Vagina (tissue), 2 donors: Measurements from ENCODE around the gene GRIN1. TPM values are rescaled to one million over a fixed set of nuclear protein-coding genes. Genes with fewer than 3 reads are reported as not detected.

Experiments used
- DNase-seq, 2 donors: peaks; one replicate each; pipeline ENCODE4 v3.0.0-alpha.2; 2017; ENCODE audit errors: extremely low spot score in 2 of 2
- H3K27ac ChIP-seq: fragments of 200-600 bp; sonication (generic); one replicate; pipeline ENCODE4 v1.5.1; 2019
- H3K27me3 ChIP-seq: fragments of 200-600 bp; sonication (generic); one replicate; pipeline ENCODE4 v1.5.1; 2019
- H3K36me3 ChIP-seq, 2 donors: fragments of 200-600 bp; sonication (generic); one replicate each; pipeline ENCODE4 v1.5.1; 2017 to 2019
- H3K4me1 ChIP-seq: fragments of 200-600 bp; sonication (generic); one replicate; pipeline ENCODE4 v1.5.1; 2019
- H3K4me3 ChIP-seq, 2 donors: fragments of 200-600 bp; sonication (generic); 1 replicate in 1 of 2; 2 replicates in 1 of 2; pipeline ENCODE4 v1.5.1; 2016 to 2019
- H3K9me3 ChIP-seq: fragments of 200-600 bp; sonication (generic); one replicate; pipeline ENCODE4 v1.5.1; 2019
- POLR2A ChIP-seq, 2 donors: fragments of 450-650 bp; IDR thresholded peaks; one replicate each; pipeline ENCODE4 v1.6.1; 2017; ENCODE audit warnings: antibody characterized with exemption in 2 of 2, mild to moderate bottlenecking in 2 of 2, moderate library complexity in 2 of 2
- POLR2AphosphoS5 ChIP-seq, 2 donors: sonication (generic); formaldehyde crosslinking; IDR thresholded peaks; one replicate each; pipeline ENCODE4 v1.9.0; 2017; ENCODE audit warnings: antibody characterized with exemption in 2 of 2, mild to moderate bottlenecking in 2 of 2, low read depth in 1 of 2; ENCODE audit not compliant: insufficient read depth in 1 of 2
- intact Hi-C: fragments of 100-400 bp; cut with DNase I; formaldehyde crosslinking; loops from one replicate; pipeline ENCODE4 v1.15.1; 2023
- total RNA-seq: library from RNA; depleted of rRNA; stranded (reverse); fragments of >200 nt; gene quantifications from one replicate; pipeline ENCODE4 v1.2.3, GENCODE V29; 2016
- TF ChIP-seq, protein P1 (sequence below), 3 experiments: fragments of 450-650 bp in 2 of 3; fragments of 200-600 bp in 1 of 3; sonication (generic) in 1 of 3; IDR thresholded peaks; one replicate each; pipeline ENCODE4 v1.5.1; 2017 to 2019; ENCODE audit warnings: antibody characterized with exemption in 3 of 3, mild to moderate bottlenecking in 2 of 3, moderate library complexity in 2 of 3

Gene GRIN1
- total RNA-seq, 1 donor from 2014 or later, result 0.74 TPM

GRCh38 chr9:137198902-137199283 is 59.9 kb downstream of the GRIN1 start:
- no peak for DNase-seq
- Histone ChIP-seq H3K27me3 (no peaks in the 10 kb centered on the region), H3K27ac (no peak overlapping the region), H3K9me3 (no peaks in the 10 kb centered on the region), H3K36me3 (no peaks in the 10 kb centered on the region), H3K4me1 (peaks cover 87% of the 10 kb centered on the region), H3K4me3 (peak overlapping the region; percentile 61 to 72)
- intact Hi-C loops, result no loop called here
- TF ChIP-seq, protein P1, sequence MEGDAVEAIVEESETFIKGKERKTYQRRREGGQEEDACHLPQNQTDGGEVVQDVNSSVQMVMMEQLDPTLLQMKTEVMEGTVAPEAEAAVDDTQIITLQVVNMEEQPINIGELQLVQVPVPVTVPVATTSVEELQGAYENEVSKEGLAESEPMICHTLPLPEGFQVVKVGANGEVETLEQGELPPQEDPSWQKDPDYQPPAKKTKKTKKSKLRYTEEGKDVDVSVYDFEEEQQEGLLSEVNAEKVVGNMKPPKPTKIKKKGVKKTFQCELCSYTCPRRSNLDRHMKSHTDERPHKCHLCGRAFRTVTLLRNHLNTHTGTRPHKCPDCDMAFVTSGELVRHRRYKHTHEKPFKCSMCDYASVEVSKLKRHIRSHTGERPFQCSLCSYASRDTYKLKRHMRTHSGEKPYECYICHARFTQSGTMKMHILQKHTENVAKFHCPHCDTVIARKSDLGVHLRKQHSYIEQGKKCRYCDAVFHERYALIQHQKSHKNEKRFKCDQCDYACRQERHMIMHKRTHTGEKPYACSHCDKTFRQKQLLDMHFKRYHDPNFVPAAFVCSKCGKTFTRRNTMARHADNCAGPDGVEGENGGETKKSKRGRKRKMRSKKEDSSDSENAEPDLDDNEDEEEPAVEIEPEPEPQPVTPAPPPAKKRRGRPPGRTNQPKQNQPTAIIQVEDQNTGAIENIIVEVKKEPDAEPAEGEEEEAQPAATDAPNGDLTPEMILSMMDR (IDR thresholded peaks at IDR 0.05), result no peak
- no peak for TF ChIP-seq POLR2AphosphoS5 (IDR thresholded peaks at IDR 0.05; ENCODE audit: insufficient read depth in 1 of 2, low read depth in 1 of 2)
- TF ChIP-seq POLR2A (IDR thresholded peaks at IDR 0.05), result no peak

DNA sequence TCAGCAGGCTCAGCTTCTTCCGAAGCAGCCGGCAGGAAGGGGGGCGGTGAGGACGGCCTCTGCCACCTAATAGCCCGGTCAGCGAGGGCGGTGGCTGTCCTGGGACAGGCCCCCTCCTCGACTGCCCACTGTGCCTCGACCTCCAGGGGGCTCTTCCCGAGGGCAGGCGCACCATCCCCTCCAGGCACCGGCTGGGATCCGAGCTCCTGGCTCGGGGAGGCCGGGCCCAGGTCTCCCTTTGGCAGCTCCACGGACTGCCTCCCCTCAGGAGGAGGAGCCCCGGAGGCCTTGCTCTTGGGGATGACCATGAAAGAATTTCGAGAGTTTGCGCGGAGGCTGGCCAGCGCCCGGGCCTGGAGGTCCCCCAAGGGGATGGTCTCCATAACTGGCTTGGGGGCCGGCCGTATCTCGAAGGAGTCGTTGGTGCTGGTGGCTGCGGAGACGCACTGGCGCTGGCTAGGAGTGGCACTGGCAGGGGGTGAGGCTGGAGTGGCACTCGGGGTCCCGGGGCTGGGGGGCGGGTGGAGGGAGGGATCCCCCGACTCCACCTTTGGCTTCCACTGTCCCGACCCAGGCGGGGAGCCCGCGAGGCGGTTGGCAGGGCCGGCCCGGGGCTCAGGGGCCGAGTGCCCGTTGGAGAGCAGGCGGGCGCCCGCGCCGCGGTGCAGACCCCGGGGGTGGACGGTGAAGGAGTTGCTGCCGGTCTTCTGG is 60.6 kb downstream of the GRIN1 start:
- Histone ChIP-seq H3K4me1 (peaks cover 87% of the 10 kb centered on the region), H3K36me3 (no peaks in the 10 kb centered on the region), H3K27ac (no peak overlapping the region), H3K4me3 (peak overlapping the region; percentile 61 to 72), H3K9me3 (no peaks in the 10 kb centered on the region), H3K27me3 (no peaks in the 10 kb centered on the region)
- no peak for DNase-seq
- no peak for TF ChIP-seq POLR2A (IDR thresholded peaks at IDR 0.05)
- TF ChIP-seq, protein P1 (IDR thresholded peaks at IDR 0.05), result no peak
- TF ChIP-seq POLR2AphosphoS5 (IDR thresholded peaks at IDR 0.05; ENCODE audit: insufficient read depth in 1 of 2, low read depth in 1 of 2), result no peak
- intact Hi-C loops, result no loop called here

- peak in 1 of 2 donors; percentile 99 for DNase-seq
- H3K4me1 ChIP-seq, result peaks cover 83% of the 10 kb centered on the region
- H3K27ac ChIP-seq, result peak within 1 kb of the TSS; percentile 42
- intact Hi-C loops, result no loop called here
- no peaks in the 10 kb centered on the region for H3K36me3 ChIP-seq
- TF ChIP-seq POLR2A (IDR thresholded peaks at IDR 0.05), result peak in 1 of 2 donors; percentile 79
- TF ChIP-seq, protein P1 (IDR thresholded peaks at IDR 0.05), result no peak
- peak; percentile 73 to 86 for TF ChIP-seq POLR2AphosphoS5 (IDR thresholded peaks at IDR 0.05; ENCODE audit: insufficient read depth in 1 of 2, low read depth in 1 of 2)
- H3K9me3 ChIP-seq, result no peaks in the 10 kb centered on the region
- peak within 1 kb of the TSS; percentile 61 to 72 for H3K4me3 ChIP-seq
- no peaks in the 10 kb centered on the region for H3K27me3 ChIP-seq
Observed at GRCh38 chr9:137200311-137201204, 61.6 kb downstream of the GRIN1 start, which contains the start of gene TPRN. TPRN (minus strand) TSS chr9:137200741; CDS start chr9:137200711, 30 bp downstream.

DNA sequence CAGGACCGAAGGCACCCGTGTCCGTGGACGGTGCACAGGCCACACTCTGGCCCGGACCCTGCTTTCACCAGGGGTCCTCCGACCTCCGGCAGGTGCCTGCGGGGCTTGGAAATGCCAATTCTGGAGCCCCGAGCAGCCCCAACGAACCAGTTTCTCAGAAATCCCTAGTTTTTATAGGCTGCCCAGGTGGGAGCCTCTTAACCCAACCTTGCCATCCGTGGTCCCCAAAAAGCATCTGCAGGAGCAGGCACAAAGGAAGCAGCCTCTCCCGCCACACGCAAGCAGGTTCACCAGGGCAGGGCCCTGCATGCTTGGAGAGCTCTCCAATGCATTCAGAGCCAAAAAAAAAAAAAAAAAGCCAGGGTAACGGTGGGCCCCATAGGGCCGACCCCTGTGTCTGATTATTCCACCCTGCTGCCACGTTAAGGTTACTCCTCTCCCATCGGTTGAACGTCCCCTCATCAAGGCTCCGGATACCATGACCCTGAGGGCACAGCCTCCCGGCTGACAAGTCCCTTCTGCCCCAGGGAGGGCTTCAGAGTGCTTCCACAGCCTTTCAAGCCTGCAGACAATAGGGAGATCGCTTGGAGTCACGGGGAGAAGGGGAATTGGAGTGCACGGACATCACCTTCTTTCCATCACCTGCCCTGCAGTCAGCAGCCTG is 62.4 kb downstream of the GRIN1 start:
- no peak for DNase-seq
- H3K4me1 ChIP-seq, result peaks cover 82% of the 10 kb centered on the region

More for the DNA sequence above, 62.4 kb downstream of the GRIN1 start:
- peak overlapping the region; percentile 42 for H3K27ac ChIP-seq
- peak overlapping the region; percentile 61 to 72 for H3K4me3 ChIP-seq
- TF ChIP-seq POLR2AphosphoS5 (IDR thresholded peaks at IDR 0.05; ENCODE audit: insufficient read depth in 1 of 2, low read depth in 1 of 2) (peak in 1 of 2 donors; percentile 29), POLR2A (IDR thresholded peaks at IDR 0.05) (no peak)
- TF ChIP-seq, protein P1 (IDR thresholded peaks at IDR 0.05), result no peak
- no peaks in the 10 kb centered on the region for H3K27me3 ChIP-seq
- H3K9me3 ChIP-seq, result no peaks in the 10 kb centered on the region
- no peaks in the 10 kb centered on the region for H3K36me3 ChIP-seq
- intact Hi-C loops, result no loop called here
